HUES48 (cell line): ENCODE results near the gene UCN3.

ENCODE experiments used
- H3K27ac ChIP-seq: one replicate; pipeline ENCODE4 v1.7.0; 2013; ENCODE audit warnings: low read depth, low read length, inconsistent platforms
- H3K27me3 ChIP-seq: 2 replicates; pipeline ENCODE4 v1.6.1; 2013; ENCODE audit warnings: mild to moderate bottlenecking, low read length; ENCODE audit not compliant: control insufficient read depth, insufficient read depth
- H3K36me3 ChIP-seq: 2 replicates; pipeline ENCODE4 v1.6.1; 2013; ENCODE audit warnings: low read length; ENCODE audit not compliant: control insufficient read depth, insufficient read depth
- H3K4me1 ChIP-seq: 2 replicates; pipeline ENCODE4 v1.6.1; 2013; ENCODE audit warnings: mild to moderate bottlenecking, low read length; ENCODE audit not compliant: control insufficient read depth, insufficient read depth
- H3K4me3 ChIP-seq: 2 replicates; pipeline ENCODE4 v1.5.1; 2013; ENCODE audit warnings: mild to moderate bottlenecking, low read depth, low read length
- H3K9ac ChIP-seq: 2 replicates; pipeline ENCODE4 v1.6.1; 2013; ENCODE audit warnings: mild to moderate bottlenecking, low read depth, low read length, moderate library complexity
- H3K9me3 ChIP-seq: 2 replicates; pipeline ENCODE4 v1.6.1; 2013; ENCODE audit warnings: low read length; ENCODE audit not compliant: control insufficient read depth, insufficient read depth

Gene UCN3

GRCh38 chr10:5343979-5344378 lies 20.8 kb upstream of the UCN3 start:
- no peaks in the 10 kb centered on the region for H3K9me3 ChIP-seq
- peaks cover 3% of the 10 kb centered on the region; the same call in 1 of the 2 replicates for H3K4me1 ChIP-seq
- H3K27me3 ChIP-seq, result no peaks in the 10 kb centered on the region
- no peak overlapping the region for H3K4me3 ChIP-seq
- no peak overlapping the region for H3K27ac ChIP-seq
- no peak overlapping the region for H3K9ac ChIP-seq
- H3K36me3 ChIP-seq, result no peaks in the 10 kb centered on the region

- H3K4me3 ChIP-seq, result no peak overlapping the region
- H3K36me3 ChIP-seq, result no peaks in the 10 kb centered on the region
- no peaks in the 10 kb centered on the region for H3K27me3 ChIP-seq
- peaks cover 3% of the 10 kb centered on the region; the same call in 1 of the 2 replicates for H3K4me1 ChIP-seq
- H3K27ac ChIP-seq, result no peak overlapping the region
- H3K9me3 ChIP-seq, result no peaks in the 10 kb centered on the region
- H3K9ac ChIP-seq, result no peak overlapping the region
These were observed 20.0 kb upstream of the UCN3 start for GRCh38 chr10:5344746-5345145.

DNA sequence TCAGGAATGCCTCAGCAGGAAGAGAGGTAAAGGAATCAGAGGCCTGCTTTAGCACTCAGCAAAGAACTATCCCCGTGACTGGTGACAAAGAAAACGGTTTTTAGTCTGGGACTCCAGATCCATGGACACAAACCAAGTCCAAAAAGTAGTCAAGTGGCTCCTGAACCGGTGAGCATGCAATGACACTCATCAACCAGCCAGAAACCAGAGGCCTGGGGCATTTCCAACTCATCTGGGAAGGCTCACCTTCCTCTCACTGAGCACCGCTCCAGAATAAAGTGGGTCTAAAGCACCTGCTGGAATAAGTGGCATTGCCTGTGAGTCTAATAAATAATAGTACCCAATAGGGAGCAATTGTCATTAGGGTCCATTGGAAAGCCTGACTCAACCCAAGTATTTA lies 17.9 kb upstream of the UCN3 start:
- H3K27me3 ChIP-seq, result no peaks in the 10 kb centered on the region
- H3K9ac ChIP-seq, result no peak overlapping the region
- H3K4me1 ChIP-seq, result peaks cover 3% of the 10 kb centered on the region; the same call in 1 of the 2 replicates
- no peak overlapping the region for H3K4me3 ChIP-seq
- no peak overlapping the region for H3K27ac ChIP-seq
- no peaks in the 10 kb centered on the region for H3K36me3 ChIP-seq
- H3K9me3 ChIP-seq, result no peaks in the 10 kb centered on the region

GRCh38 chr10:5349362-5349761 lies 15.4 kb upstream of the UCN3 start:
- Histone ChIP-seq H3K27me3 (no peaks in the 10 kb centered on the region), H3K4me3 (no peak overlapping the region), H3K4me1 (peaks cover 6% of the 10 kb centered on the region; the same call in 1 of the 2 replicates)

DNA sequence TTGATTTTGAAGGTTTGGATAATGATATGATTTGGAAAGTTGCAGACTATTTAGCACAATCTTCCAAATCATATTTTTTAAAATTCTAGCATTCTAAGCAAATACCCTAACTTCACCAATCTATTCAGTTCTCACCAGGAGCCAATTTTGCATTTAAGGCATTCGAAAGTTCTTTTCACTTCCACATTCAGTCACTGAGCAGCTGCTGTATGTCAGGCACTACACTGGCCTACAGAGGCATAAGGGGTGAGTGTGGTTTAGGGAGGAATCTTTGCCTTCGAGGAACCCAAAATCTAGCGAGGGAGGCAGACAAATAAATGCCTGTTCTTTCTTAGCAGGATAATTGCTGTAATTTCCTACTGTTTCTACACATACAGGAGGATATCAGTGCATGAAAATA lies 10.7 kb upstream of the UCN3 start:
- Histone ChIP-seq H3K4me1 (0 out of 2 replicates have a peak, but pooled peaks cover 3% of the 10 kb centered on the region), H3K9ac (no peak overlapping the region), H3K9me3 (no peaks in the 10 kb centered on the region), H3K36me3 (no peaks in the 10 kb centered on the region), H3K27ac (no peak overlapping the region), H3K4me3 (no peak overlapping the region), H3K27me3 (no peaks in the 10 kb centered on the region)

More at GRCh38 chr10:5349362-5349761, 15.4 kb upstream of the UCN3 start:
- no peak overlapping the region for H3K9ac ChIP-seq
- no peaks in the 10 kb centered on the region for H3K36me3 ChIP-seq
- no peaks in the 10 kb centered on the region for H3K9me3 ChIP-seq
- H3K27ac ChIP-seq, result no peak overlapping the region

- Histone ChIP-seq H3K9me3 (no peaks in the 10 kb centered on the region), H3K27ac (no peak overlapping the region), H3K9ac (no peak overlapping the region), H3K36me3 (no peaks in the 10 kb centered on the region), H3K4me1 (0 out of 2 replicates have a peak, but pooled peaks cover 3% of the 10 kb centered on the region), H3K4me3 (no peak overlapping the region), H3K27me3 (no peaks in the 10 kb centered on the region)
These were observed 9.0 kb upstream of the UCN3 start for GRCh38 chr10:5355594-5356301.

- Histone ChIP-seq H3K36me3 (no peaks in the 10 kb centered on the region), H3K9ac (no peak overlapping the region), H3K9me3 (no peaks in the 10 kb centered on the region), H3K27ac (no peak overlapping the region), H3K27me3 (no peaks in the 10 kb centered on the region), H3K4me1 (0 out of 2 replicates have a peak, but pooled peaks cover 3% of the 10 kb centered on the region), H3K4me3 (no peak overlapping the region)
These were observed 8.4 kb upstream of the UCN3 start for GRCh38 chr10:5356302-5356763.

- Histone ChIP-seq H3K27me3 (no peaks in the 10 kb centered on the region), H3K36me3 (no peaks in the 10 kb centered on the region)
These were observed 4.3 kb upstream of the UCN3 start for GRCh38 chr10:5360318-5360915.

DNA sequence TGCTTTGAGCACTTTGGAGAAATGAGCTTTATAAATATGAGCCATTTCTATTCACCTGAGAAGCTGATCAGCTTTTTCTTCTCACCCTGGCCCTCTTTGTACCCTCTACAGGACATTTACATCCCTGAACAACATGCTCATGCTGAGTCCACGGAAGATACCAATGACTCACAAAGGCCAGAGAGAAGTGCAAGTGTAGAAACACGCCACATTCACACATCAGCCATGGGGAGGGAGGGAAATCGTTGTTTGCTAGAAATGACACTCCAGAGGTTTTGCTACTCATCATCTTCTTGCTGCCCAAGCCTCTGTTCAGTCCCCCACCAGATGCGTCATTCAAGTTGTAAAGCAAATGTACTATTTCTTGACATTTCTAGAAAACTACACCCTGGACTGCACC lies 2.8 kb upstream of the UCN3 start:
- Histone ChIP-seq H3K9me3 (no peaks in the 10 kb centered on the region), H3K36me3 (no peaks in the 10 kb centered on the region), H3K4me1 (no peaks in the 10 kb centered on the region), H3K9ac (no peak overlapping the region), H3K27ac (no peak overlapping the region), H3K27me3 (no peaks in the 10 kb centered on the region), H3K4me3 (no peak overlapping the region)

More at GRCh38 chr10:5360318-5360915, 4.3 kb upstream of the UCN3 start:
- Histone ChIP-seq H3K9me3 (no peaks in the 10 kb centered on the region), H3K4me3 (no peak overlapping the region), H3K4me1 (no peaks in the 10 kb centered on the region), H3K9ac (no peak overlapping the region), H3K27ac (no peak overlapping the region)

- Histone ChIP-seq H3K27ac (no peak overlapping the region), H3K4me1 (no peaks in the 10 kb centered on the region), H3K4me3 (no peak overlapping the region), H3K9me3 (no peaks in the 10 kb centered on the region), H3K9ac (no peak overlapping the region), H3K27me3 (no peaks in the 10 kb centered on the region), H3K36me3 (no peaks in the 10 kb centered on the region)
These were observed 1.9 kb upstream of the UCN3 start for GRCh38 chr10:5362873-5363272.

DNA sequence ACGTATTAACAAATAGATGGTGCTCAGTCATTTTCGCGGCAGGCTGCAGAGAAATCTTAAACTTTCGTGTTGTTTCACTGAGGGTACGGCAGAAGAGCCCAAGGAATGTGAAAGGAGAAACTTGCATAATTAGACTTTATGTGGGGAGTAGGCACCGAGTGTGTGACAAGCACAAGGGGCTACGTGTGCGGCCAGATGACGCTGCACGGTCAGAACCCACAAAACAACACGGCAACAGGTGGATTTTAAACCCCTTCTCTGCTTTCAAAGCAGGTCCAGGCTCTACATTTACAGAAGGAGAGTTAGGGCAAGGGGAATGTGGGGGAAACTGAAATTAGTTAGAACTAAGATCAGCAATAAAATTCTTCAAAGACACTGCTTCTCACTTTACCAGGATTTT lies 392 bp upstream of the UCN3 start:
- Histone ChIP-seq H3K27me3 (no peaks in the 10 kb centered on the region), H3K27ac (no peak overlapping the region), H3K4me3 (no peak overlapping the region), H3K9me3 (no peaks in the 10 kb centered on the region), H3K9ac (no peak overlapping the region), H3K4me1 (no peaks in the 10 kb centered on the region), H3K36me3 (no peaks in the 10 kb centered on the region)
